H1 (cell line): ENCODE measurements around the gene SLC9A3. TPM values are rescaled to one million over a fixed set of nuclear protein-coding genes. Genes with fewer than 3 reads are reported as not detected.

Experiments used
- GTF2F1 ChIP-seq: IDR thresholded peaks from 2 replicates; pipeline ENCODE4 v1.6.1; 2012; ENCODE audit warnings: low read depth, low read length, improper control_type of control experiment, borderline replicate concordance
- polyA plus RNA-seq, 7 experiments: library from polyadenylated mRNA; depleted of rRNA in 3 of 7; stranded (reverse) in 5 of 7; unstranded in 2 of 7; fragments of >200 nt in 5 of 7; fragments of 200-250 nt in 2 of 7; gene quantifications; 1 replicate in 5 of 7; 2 replicates in 1 of 7; 4 replicates in 1 of 7; pipeline versions ENCODE4 v1.2.1 to v1.2.3, GENCODE V29; 2011 to 2013; ENCODE audit warnings: missing spikeins in 2 of 7, mixed read lengths in 2 of 7
- total RNA-seq: library from RNA; stranded (reverse); fragmentation: NEBNext Ultra II Directional; extraction: Animal tissue kit (Norgen Biotek cat#: 25700); gene quantifications from 2 replicates; pipeline ENCODE4 v1.2.1, GENCODE V29; 2021

SLC9A3 gene
- total and polyA plus RNA-seq, 2 of the 8 experiments (the other 6 are each of a cell fraction or from before 2014, with no cell fraction given), result 0.95 to 1.0 TPM

- TF ChIP-seq GTF2F1, result no peak
Measured at GRCh38 chr5:452978-453710, 71.1 kb downstream of the SLC9A3 start (continued).
